ENCODE data around the gene AP1S2.

DNA sequence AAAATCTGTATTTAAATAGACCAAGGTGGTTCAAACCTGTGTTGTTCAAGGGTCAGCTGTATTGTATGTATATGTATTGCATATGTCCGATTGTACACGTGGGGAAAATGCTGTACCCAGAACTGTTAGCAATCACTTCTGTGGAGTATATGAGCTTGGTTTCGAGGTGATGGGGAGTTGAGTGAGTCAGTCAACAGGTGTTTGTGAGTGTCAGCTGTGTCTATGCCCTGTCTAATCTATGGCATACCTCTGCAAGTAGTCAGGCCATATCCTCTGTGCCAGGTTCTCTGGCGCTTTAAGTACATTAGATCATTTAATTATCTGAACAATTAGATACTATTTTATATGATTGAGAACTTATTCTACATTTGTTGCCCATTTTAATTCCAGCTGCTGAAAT, 56.9 kb downstream of the AP1S2 start:
- TF ChIP-seq CTCF (conservative IDR thresholded peaks at IDR 0.05; ENCODE audit: low read length), result no peak
- no peak for TF ChIP-seq EZH2phosphoT487 (IDR thresholded peaks at IDR 0.05; ENCODE audit: borderline replicate concordance, low read depth, low read length)
